NCI-H526 treated with DMSO at 0.1 percent for 48 hours (cell line): Measurements from ENCODE around the gene RAB36.

Source experiments
- DNase-seq: peaks from one replicate; lab custom pipeline; 2025; lab: John Stamatoyannopoulos, UW

RAB36 gene

GRCh38 chr22:23137905-23138561, 7.2 kb upstream of the RAB36 start:
- no peak for DNase-seq

GRCh38 chr22:23138584-23139435, 6.5 kb upstream of the RAB36 start:
- no peak for DNase-seq

DNA sequence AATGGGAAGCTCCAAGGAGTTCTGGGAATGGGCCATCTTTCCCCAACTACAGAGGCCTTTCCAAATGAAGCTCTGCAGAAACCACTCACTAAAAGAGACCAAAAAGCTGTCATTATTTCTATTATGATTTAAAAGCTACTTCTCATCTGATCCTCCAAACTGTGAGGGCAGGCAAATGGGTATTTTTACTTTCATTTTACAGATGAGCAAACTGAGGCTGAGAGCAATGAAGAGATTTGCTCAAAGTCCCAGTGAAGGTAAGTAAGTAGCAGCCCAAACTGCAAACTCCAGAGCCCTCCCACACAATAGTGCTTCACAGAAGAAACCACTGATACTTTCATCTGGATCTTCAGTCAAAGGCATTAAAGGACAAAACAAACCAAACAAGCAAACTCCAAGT, 4.9 kb upstream of the RAB36 start:
- no peak for DNase-seq

GRCh38 chr22:23142546-23143105, 2.7 kb upstream of the RAB36 start:
- DNase-seq, result no peak

GRCh38 chr22:23143119-23143518, 2.2 kb upstream of the RAB36 start:
- DNase-seq, result no peak

- no peak for DNase-seq
These were observed 845 bp upstream of the RAB36 start for GRCh38 chr22:23144432-23144831.

GRCh38 chr22:23145878-23146470, 697 bp downstream of the RAB36 start:
- no peak for DNase-seq

DNA sequence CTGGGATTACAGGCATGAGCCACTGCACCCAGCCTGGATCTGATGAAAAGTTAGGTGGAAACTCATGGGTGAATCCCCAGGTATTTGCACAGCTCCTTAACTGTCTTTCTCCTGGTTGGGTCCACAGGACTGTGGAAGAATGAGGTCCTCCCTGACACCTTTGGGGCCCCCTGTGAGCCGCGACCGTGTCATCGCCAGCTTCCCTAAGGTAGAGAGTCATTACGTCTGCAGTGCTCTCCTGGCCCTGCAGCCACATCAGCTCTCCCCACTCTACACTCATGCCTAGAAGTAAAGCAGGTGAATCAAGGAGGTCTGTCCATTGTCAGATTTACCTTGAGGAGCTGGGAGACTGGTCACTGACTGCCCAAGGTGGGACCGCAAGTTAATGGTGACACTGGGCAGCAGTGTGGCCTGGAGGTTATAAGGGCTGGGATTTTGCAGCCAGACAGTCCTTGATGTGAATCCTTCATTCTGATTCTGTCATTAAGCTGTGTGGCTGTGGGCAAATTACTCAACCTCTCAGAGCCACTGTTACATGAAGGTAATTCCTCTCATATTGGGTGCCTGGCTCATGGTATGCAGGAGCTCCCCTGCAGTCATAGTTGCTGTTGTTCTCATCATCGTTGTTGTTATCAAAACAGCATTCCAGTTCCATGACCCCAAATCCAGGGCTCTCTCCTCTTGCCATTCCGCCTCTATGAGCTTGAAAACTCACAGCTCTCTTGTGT, 1.4 kb downstream of the RAB36 start:
- no peak for DNase-seq

DNA sequence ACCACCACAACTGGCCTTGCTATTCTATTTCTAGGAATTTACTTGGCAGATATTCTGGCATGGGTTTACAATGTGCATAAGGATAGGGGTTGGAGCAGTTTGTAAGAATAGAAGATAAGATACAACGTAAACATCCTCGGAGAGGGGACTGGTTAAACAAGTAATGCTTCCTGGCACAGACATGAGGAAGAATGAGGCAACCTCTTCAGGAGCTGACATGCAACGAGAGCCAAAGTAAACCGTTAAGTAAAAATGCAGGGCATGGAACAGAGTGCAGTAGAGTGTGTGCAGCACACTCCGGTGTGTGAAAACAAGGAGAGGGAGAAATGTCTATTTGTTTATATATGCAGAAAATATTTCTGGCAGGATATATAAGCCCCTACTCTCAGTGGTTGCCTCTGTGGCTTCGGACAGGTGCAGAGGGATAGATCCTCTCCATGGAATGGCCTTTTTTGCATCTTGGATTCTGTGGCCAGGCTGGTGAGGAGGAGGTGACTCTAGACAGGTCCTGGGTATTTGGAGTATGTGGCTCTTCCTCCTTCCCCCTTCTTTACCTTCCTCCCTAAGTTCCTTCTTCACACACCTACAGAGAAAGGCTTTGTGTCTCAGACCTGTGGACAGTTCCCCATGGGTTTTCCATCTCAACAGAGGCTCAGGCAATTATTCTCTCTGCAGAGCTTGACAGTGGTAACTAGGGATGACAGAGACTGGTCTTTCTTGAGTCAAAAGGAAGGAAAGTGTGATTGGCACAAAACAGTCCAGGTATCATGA, 2.5 kb downstream of the RAB36 start:
- peak; percentile 2 for DNase-seq

DNA sequence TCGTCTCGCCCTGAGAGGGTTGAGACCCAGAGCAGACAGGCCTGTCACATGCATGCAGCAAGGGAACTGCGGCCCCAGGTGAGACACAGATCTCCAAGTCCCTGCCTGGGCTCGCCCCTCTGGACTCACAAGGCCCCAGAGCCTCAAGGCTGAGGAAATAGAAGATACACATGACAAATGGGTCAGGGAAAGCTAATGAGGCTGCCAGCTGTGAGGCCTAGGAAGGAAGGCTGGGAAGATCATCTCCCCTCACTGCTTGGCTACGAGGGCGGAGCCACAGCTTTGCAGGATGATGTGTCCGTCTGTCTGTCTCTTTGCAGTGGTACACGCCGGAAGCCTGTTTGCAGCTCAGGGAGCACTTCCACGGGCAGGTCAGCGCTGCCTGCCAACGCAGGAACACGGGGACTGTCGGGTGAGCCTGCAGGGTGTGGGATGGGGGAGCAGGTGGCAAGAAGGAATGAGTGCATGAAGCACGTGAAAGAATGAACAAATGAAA, 4.5 kb downstream of the RAB36 start:
- DNase-seq, result no peak

DNA sequence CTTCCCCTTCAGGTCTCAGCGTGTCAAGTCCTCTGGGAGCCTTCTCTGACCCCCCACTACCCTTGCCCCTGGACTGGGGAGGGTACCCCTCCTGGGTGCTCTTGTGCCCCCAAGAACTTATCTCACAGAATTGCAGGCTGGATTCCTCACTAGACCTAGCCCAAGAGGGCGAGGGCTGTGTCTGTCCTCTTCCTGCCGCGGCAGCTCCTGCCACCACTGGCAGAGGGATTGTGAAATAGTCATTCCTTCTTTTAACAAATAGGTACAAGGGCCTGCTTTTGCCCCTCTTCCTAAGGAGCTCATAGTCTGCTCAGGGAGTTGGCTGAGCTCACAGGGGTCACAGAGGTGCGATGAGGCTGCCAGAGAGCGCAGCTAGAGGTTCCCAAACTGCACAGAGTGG, 5.5 kb downstream of the RAB36 start:
- no peak for DNase-seq

- DNase-seq, result no peak
These were observed 6.5 kb downstream of the RAB36 start for GRCh38 chr22:23151827-23152226.

DNA sequence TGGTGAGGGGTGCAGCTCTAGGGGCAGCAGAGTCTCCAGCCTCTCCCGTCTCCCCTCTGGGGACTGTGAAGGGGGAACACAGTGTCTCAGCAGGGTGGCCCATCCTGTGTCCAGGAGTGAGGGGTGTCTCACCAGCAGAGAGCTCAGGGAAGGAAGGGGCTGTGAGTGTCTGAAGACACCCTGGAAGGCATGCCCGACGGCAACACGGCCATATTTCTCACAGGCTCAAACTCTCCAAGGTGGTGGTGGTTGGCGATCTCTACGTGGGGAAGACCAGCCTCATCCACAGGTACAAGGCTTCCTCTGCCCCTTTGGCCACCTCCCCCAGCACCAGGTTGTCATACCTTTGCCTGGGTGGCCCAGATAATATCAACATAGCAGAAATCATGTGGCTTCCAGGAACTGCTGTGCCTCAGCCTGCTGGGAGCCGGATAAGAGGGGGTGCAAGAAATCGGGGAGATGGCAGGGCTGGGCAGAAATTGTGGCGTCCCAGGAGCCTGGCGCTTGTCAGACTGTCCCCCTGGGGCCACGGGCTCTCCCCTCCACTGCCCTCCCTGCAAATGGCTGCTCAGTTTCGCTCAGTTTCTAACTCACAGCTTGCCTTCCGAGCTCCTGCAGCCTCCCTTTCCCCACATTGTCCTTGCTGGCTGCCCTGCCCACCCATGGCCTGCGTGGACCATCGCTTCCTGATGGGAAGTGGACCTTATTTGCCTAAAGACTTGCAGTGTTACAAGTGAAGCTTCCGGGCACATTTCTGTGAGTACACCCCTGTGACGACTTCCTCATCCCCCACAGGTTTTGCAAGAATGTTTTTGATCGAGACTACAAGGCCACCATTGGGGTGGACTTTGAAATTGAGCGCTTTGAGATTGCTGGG, 7.2 kb downstream of the RAB36 start:
- no peak for DNase-seq

- no peak for DNase-seq
These were observed 8.7 kb downstream of the RAB36 start for GRCh38 chr22:23153994-23154393.

GRCh38 chr22:23154461-23154860, 9.2 kb downstream of the RAB36 start:
- DNase-seq, result no peak

GRCh38 chr22:23155143-23155542, 9.9 kb downstream of the RAB36 start:
- no peak for DNase-seq

DNA sequence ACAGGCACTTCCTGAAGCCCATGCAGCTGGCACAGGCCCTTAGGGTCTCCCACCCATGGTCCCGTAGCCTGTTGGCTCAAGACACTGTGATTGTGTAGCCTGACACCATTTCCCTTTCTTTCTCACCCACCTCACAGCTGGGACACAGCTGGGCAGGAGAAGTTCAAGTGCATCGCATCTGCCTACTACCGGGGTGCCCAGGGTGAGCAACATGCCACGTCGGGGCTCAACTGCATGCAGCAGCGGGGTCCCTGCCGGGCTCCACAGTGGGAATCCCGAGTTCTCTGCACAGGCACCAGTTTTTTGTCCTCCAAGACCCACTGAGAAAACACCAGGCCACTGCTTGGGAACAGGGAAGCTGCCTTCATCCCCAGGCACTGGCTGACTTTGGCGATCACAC, 10.6 kb downstream of the RAB36 start:
- no peak for DNase-seq

GRCh38 chr22:23156286-23156685, 11.0 kb downstream of the RAB36 start:
- no peak for DNase-seq

GRCh38 chr22:23157560-23158515, 12.6 kb downstream of the RAB36 start:
- no peak for DNase-seq
